OCI-LY3 (cell line): ENCODE results near the gene TXNDC11.

Experiments used
- H2AFZ ChIP-seq: fragments of 200-600, 300-600 bp; shearing (Covaris generic); 2 replicates; pipeline ENCODE4 v1.6.0; 2014; ENCODE audit warnings: antibody characterized with exemption, low read depth, low read length
- H3K27ac ChIP-seq: fragments of 200-600, 300-600 bp; sonication (generic); 2 replicates; pipeline ENCODE4 v1.5.1; 2014; ENCODE audit warnings: mild to moderate bottlenecking, low read length, moderate library complexity, mixed read lengths
- H3K27me3 ChIP-seq: fragments of 200-600, 300-600 bp; sonication (generic); 2 replicates; pipeline ENCODE4 v1.6.1; 2014; ENCODE audit warnings: low read depth, low read length, mixed read lengths
- H3K36me3 ChIP-seq: fragments of 200-600, 300-600 bp; sonication (generic); replicated peaks from 2 replicates; pipeline ENCODE3; 2014; ENCODE audit warnings: low read depth, low read length, mixed read lengths
- H3K4me1 ChIP-seq: fragments of 300-600, 200-600 bp; sonication (generic); 2 replicates; pipeline ENCODE4 v1.6.1; 2014; ENCODE audit warnings: low read length, mixed read lengths
- H3K4me2 ChIP-seq: fragments of 200-600, 300-600 bp; sonication (generic); 2 replicates; pipeline ENCODE4 v1.6.1; 2014; ENCODE audit warnings: low read length, mixed read lengths
- H3K4me3 ChIP-seq: fragments of 300-600, 200-600 bp; sonication (generic); 2 replicates; pipeline ENCODE4 v1.5.1; 2014; ENCODE audit warnings: antibody characterized with exemption, mild to moderate bottlenecking, low read length, moderate library complexity
- H3K79me2 ChIP-seq: fragments of 300-600, 200-600 bp; shearing (Covaris generic); 2 replicates; pipeline ENCODE4 v1.6.1; 2014; ENCODE audit warnings: mild to moderate bottlenecking, low read length, mixed read lengths
- H3K9ac ChIP-seq: fragments of 300-600, 200-600 bp; shearing (Covaris generic); 2 replicates; pipeline ENCODE4 v1.6.0; 2014; ENCODE audit warnings: mild to moderate bottlenecking, low read length, moderate library complexity
- H3K9me3 ChIP-seq: fragments of 200-600, 300-600 bp; shearing (Covaris generic); 2 replicates; pipeline ENCODE4 v1.6.1; 2014; ENCODE audit warnings: low read length, mixed read lengths; ENCODE audit not compliant: insufficient read depth
- H4K20me1 ChIP-seq: fragments of 200-600, 300-600 bp; sonication (generic); 2 replicates; pipeline ENCODE4 v1.6.1; 2016; ENCODE audit warnings: low read length, mixed read lengths; ENCODE audit not compliant: insufficient read depth
- CTCF ChIP-seq: fragments of 200-600, 300-600 bp; sonication (generic); IDR thresholded peaks from 2 replicates; pipeline ENCODE4 v1.5.1; 2014; ENCODE audit warnings: antibody characterized with exemption, low read length, low read depth
- EZH2phosphoT487 ChIP-seq: fragments of 200-600 bp; shearing (Covaris generic); IDR thresholded peaks from 2 replicates; pipeline ENCODE4 v1.6.1; 2018; ENCODE audit warnings: antibody characterized with exemption, mixed run types, low read depth

Gene TXNDC11

GRCh38 chr16:11717811-11718210, 24.8 kb downstream of the TXNDC11 start:
- no peak overlapping the region for H3K27ac ChIP-seq
- no peaks in the 10 kb centered on the region for H3K27me3 ChIP-seq
- no peaks in the 10 kb centered on the region for H3K9me3 ChIP-seq
- peaks cover 31% of the 10 kb centered on the region for H4K20me1 ChIP-seq
- H2AFZ ChIP-seq = no peak overlapping the region
- TF ChIP-seq EZH2phosphoT487 (no peak), CTCF (no peak)
- H3K9ac ChIP-seq = no peak overlapping the region
- H3K36me3 ChIP-seq = peaks cover 57% of the 10 kb centered on the region
- no peak overlapping the region for H3K4me2 ChIP-seq
- no peak overlapping the region for H3K4me3 ChIP-seq
- H3K79me2 ChIP-seq = peaks cover 43% of the 10 kb centered on the region
- peaks cover 12% of the 10 kb centered on the region for H3K4me1 ChIP-seq

GRCh38 chr16:11716336-11716735, 26.3 kb downstream of the TXNDC11 start:
- Histone ChIP-seq H3K4me1 (peaks cover 12% of the 10 kb centered on the region), H3K4me3 (no peak overlapping the region)

DNA sequence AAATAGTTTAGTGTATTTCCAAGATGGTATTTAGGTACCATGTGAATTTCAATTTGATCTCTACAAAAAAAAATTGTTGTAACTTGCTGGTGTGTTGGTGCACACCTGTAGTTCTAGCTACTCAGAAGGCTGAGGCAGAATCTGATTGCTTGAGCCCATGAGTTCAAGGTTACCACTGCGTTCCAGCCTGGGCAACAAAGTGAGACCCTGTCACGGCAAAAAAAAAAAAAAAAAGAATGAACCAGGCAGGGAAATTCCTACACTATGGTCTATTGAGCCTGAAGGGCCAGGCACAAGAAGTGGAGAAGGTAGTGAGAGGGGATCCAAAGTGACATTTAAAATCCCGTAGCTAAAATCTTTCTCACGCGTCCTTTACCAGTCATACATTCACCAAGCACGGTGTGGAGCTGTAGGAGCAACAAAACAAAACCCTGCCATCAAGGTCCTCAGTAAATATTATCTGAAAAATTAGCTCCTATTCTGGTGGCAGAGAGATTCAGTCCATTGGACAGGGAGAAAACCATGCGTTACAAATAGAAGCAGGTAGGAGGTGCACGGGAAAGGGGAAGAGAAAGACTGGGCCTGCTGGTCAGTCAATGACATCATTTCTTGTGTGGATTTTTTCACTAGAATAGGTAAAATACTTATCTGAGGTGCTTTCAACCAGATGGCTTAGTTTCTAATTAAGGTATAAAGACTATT, 27.3 kb downstream of the TXNDC11 start:
- Histone ChIP-seq H2AFZ (no peak overlapping the region), H3K4me3 (no peak overlapping the region), H3K27ac (peak overlapping the region; percentile 24), H3K9ac (no peak overlapping the region), H3K9me3 (no peaks in the 10 kb centered on the region), H3K79me2 (peaks cover 50% of the 10 kb centered on the region), H3K36me3 (peaks cover 58% of the 10 kb centered on the region), H3K4me1 (peaks cover 12% of the 10 kb centered on the region), H3K27me3 (no peaks in the 10 kb centered on the region), H4K20me1 (peaks cover 41% of the 10 kb centered on the region), H3K4me2 (no peak overlapping the region)
- TF ChIP-seq EZH2phosphoT487 (no peak), CTCF (no peak)

More at GRCh38 chr16:11716336-11716735, 26.3 kb downstream of the TXNDC11 start:
- Histone ChIP-seq H3K27ac (no peak overlapping the region), H3K36me3 (peaks cover 56% of the 10 kb centered on the region), H3K9ac (no peak overlapping the region), H3K79me2 (peaks cover 44% of the 10 kb centered on the region), H3K27me3 (no peaks in the 10 kb centered on the region), H3K4me2 (no peak overlapping the region), H3K9me3 (no peaks in the 10 kb centered on the region), H2AFZ (no peak overlapping the region), H4K20me1 (peaks cover 34% of the 10 kb centered on the region)
- TF ChIP-seq EZH2phosphoT487 = no peak
- no peak for TF ChIP-seq CTCF

GRCh38 chr16:11712122-11712521, 30.5 kb downstream of the TXNDC11 start:
- Histone ChIP-seq H3K4me1 (peaks cover 12% of the 10 kb centered on the region), H3K9ac (no peak overlapping the region), H3K36me3 (peaks cover 59% of the 10 kb centered on the region), H3K9me3 (no peaks in the 10 kb centered on the region), H4K20me1 (peaks cover 32% of the 10 kb centered on the region), H3K27ac (no peak overlapping the region), H3K4me3 (no peak overlapping the region), H2AFZ (no peak overlapping the region), H3K4me2 (no peak overlapping the region), H3K79me2 (peaks cover 43% of the 10 kb centered on the region), H3K27me3 (no peaks in the 10 kb centered on the region)
- TF ChIP-seq EZH2phosphoT487 (no peak), CTCF (no peak)
